Astrocyte of the spinal cord (primary cell): ENCODE results near the gene DBNDD1.

Source experiments
- DNase-seq: peaks from one replicate; pipeline ENCODE4 v3.0.0; 2011; ENCODE audit warnings: low read depth, low spot score
- H3K4me3 ChIP-seq: 2 replicates; pipeline ENCODE4 v1.5.1; 2011; ENCODE audit warnings: low read depth, mild to moderate bottlenecking, low read length, moderate library complexity
- in situ Hi-C: cut with HindIII; loops from 2 replicates; pipeline ENCODE4 v1.10.0; 2017; ENCODE audit warnings: low sequenced_read_pairs
- TF ChIP-seq, protein P1 (sequence below): IDR thresholded peaks from 2 replicates; pipeline ENCODE4 v1.5.1; 2012; ENCODE audit warnings: low read depth, mild to moderate bottlenecking, low read length, inconsistent platforms

The DBNDD1 gene

DNA sequence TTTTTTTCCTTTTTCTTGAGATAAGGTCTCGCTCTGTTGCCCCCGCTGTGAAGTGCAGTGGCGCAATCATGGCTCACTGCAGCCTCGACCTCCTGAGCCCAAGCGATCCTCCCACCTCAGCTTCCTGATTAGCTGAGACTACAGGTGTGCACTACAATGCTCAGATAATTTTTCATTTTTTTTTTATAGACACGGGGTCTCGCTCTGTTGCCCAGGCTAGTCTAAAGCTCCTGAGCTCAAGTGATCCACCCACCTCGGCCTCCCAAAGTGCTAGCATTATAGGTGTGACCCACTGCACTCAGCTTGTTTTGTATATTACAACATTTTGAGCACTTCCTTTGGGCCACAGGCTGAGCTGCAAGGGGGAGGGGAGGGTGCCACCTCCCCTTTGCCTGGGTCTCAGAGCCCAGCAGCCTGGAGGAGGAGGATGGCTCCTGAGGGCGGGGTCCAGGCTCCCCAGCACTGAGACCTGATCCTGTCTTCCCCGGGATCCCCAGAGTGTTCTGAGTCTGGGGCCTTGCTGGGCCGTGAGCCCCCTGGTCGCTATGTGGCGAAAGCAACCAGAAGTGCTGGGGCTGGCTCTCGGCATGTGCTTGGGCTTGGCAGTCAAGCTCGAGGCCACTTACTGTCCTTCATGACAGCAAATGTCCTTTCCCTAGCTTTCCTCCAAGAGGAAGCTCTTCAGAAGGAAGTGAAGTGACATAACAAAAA lies 62.6 kb downstream of the DBNDD1 start:
- H3K4me3 ChIP-seq: no peak overlapping the region
- TF ChIP-seq, protein P1, sequence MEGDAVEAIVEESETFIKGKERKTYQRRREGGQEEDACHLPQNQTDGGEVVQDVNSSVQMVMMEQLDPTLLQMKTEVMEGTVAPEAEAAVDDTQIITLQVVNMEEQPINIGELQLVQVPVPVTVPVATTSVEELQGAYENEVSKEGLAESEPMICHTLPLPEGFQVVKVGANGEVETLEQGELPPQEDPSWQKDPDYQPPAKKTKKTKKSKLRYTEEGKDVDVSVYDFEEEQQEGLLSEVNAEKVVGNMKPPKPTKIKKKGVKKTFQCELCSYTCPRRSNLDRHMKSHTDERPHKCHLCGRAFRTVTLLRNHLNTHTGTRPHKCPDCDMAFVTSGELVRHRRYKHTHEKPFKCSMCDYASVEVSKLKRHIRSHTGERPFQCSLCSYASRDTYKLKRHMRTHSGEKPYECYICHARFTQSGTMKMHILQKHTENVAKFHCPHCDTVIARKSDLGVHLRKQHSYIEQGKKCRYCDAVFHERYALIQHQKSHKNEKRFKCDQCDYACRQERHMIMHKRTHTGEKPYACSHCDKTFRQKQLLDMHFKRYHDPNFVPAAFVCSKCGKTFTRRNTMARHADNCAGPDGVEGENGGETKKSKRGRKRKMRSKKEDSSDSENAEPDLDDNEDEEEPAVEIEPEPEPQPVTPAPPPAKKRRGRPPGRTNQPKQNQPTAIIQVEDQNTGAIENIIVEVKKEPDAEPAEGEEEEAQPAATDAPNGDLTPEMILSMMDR: no peak
- in situ Hi-C loops: no loop called here
- no peak for DNase-seq

- TF ChIP-seq, protein P1: no peak
- in situ Hi-C loops: no loop called here
- no peak overlapping the region for H3K4me3 ChIP-seq
- no peak for DNase-seq
Observed at GRCh38 chr16:89955001-89955685, 64.1 kb downstream of the DBNDD1 start.
